Measurements from ENCODE around the gene PNMA6E. TPM values are rescaled to one million over a fixed set of nuclear protein-coding genes. Genes with fewer than 3 reads are reported as not detected.
A peak's percentile ranks its signal among the peaks of the same experiment; 100 is the strongest.

PNMA6E gene
- total RNA-seq, 1 donor from 2014 or later, result not detected

GRCh38 chrX:153433161-153433680 is 32.1 kb upstream of the PNMA6E start:
- no peak for TF ChIP-seq CTCF (IDR thresholded peaks at IDR 0.05; ENCODE audit: insufficient read depth, low read length, severe bottlenecking)
- no peak for DNase-seq (ENCODE audit: low read depth)
- Histone ChIP-seq H3K36me3 (ENCODE audit: control insufficient read depth, insufficient read depth, low read length) (no peaks in the 10 kb centered on the region), H3K4me3 (ENCODE audit: low read depth, low read length) (no peak overlapping the region), H3K27me3 (ENCODE audit: control insufficient read depth, insufficient read depth, low read length) (no peaks in the 10 kb centered on the region)
- peak; percentile 23 for FAIRE-seq

- TF ChIP-seq CTCF (IDR thresholded peaks at IDR 0.05; ENCODE audit: insufficient read depth, low read length, severe bottlenecking), result no peak
- Histone ChIP-seq H3K36me3 (ENCODE audit: control insufficient read depth, insufficient read depth, low read length) (no peaks in the 10 kb centered on the region), H3K4me3 (ENCODE audit: low read depth, low read length) (no peak overlapping the region), H3K27me3 (ENCODE audit: control insufficient read depth, insufficient read depth, low read length) (no peaks in the 10 kb centered on the region)
- DNase-seq (ENCODE audit: low read depth), result no peak
- no peak for FAIRE-seq
Observed at GRCh38 chrX:153430796-153431195, 29.6 kb upstream of the PNMA6E start.

DNA sequence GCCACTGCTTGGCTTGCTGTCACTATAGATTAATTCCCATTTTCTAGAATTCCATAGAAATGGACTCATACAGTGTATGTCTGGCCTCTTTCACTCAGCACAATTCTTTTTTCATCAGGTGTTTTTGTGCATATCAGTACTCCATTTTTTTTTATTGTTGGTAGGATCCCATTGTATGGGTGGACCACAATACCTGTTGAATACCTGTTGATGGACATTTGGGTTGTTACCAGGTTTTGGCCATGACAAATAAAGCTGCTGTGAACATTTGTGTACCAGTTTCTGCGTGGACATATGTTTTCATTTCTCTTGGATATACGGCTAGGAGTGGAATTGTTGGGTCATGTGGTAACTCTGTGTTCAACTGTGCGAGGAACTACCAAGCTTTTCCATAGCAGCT is 25.1 kb upstream of the PNMA6E start:
- FAIRE-seq (peak; percentile 91), DNase-seq (ENCODE audit: low read depth) (no peak)
- no peaks in the 10 kb centered on the region for H3K27me3 ChIP-seq (ENCODE audit: control insufficient read depth, insufficient read depth, low read length)
- no peak for TF ChIP-seq CTCF (IDR thresholded peaks at IDR 0.05; ENCODE audit: insufficient read depth, low read length, severe bottlenecking)
- no peaks in the 10 kb centered on the region for H3K36me3 ChIP-seq (ENCODE audit: control insufficient read depth, insufficient read depth, low read length)
- no peak overlapping the region for H3K4me3 ChIP-seq (ENCODE audit: low read depth, low read length)

DNA sequence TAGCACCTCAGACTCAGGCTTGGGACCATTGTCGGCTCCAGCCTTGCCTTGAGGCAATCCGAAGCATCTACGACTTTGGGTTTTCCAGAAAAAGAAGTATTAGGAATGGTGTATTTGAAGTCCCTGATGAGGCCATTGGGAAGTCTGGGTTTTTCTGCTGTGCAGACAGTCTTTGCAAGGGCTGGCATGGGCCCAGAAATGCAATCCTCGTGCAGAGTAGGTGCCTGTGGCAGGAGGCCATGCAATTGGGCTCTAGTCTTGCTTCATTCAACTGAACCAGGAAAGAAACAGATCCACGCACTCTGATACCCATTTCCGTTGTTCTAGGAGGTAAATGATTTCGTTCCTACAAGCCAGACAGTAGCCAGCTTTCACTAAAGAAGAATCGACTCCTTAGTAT is 22.5 kb upstream of the PNMA6E start:
- no peaks in the 10 kb centered on the region for H3K27me3 ChIP-seq (ENCODE audit: control insufficient read depth, insufficient read depth, low read length)
- no peak for FAIRE-seq
- no peaks in the 10 kb centered on the region for H3K36me3 ChIP-seq (ENCODE audit: control insufficient read depth, insufficient read depth, low read length)
- TF ChIP-seq CTCF (IDR thresholded peaks at IDR 0.05; ENCODE audit: insufficient read depth, low read length, severe bottlenecking), result no peak
- no peak overlapping the region for H3K4me3 ChIP-seq (ENCODE audit: low read depth, low read length)
- DNase-seq (ENCODE audit: low read depth), result no peak

GRCh38 chrX:153421856-153422255 is 20.7 kb upstream of the PNMA6E start:
- Histone ChIP-seq H3K27me3 (ENCODE audit: control insufficient read depth, insufficient read depth, low read length) (no peaks in the 10 kb centered on the region), H3K4me3 (ENCODE audit: low read depth, low read length) (no peak overlapping the region), H3K36me3 (ENCODE audit: control insufficient read depth, insufficient read depth, low read length) (no peaks in the 10 kb centered on the region)
- FAIRE-seq (no peak), DNase-seq (ENCODE audit: low read depth) (no peak)
- no peak for TF ChIP-seq CTCF (IDR thresholded peaks at IDR 0.05; ENCODE audit: insufficient read depth, low read length, severe bottlenecking)
